Type B pancreatic cell (in vitro differentiated cells): ENCODE results near the gene ACTL7A. TPM values are rescaled to one million over a fixed set of nuclear protein-coding genes. Genes with fewer than 3 reads are reported as not detected.
"Not testable (repeated sequence)": the region's sequence is repeated elsewhere in the genome, so short reads cannot be mapped to it uniquely, and the experiment has no call there.

Experiments
- DNase-seq: peaks from one replicate; pipeline ENCODE4 v3.0.0; 2021; ENCODE audit warnings: mixed read lengths; ENCODE audit not compliant: unreplicated experiment; ENCODE audit errors: extremely low spot score
- H3K27ac Mint-ChIP-seq: 2 replicates; pipeline ENCODE4 v1.8.0; 2021; ENCODE audit warnings: mild to moderate bottlenecking, mixed read lengths
- H3K27me3 Mint-ChIP-seq: 2 replicates; pipeline ENCODE4 v1.8.0; 2021; ENCODE audit warnings: mixed read lengths
- H3K36me3 Mint-ChIP-seq: 2 replicates; pipeline ENCODE4 v1.8.0; 2021; ENCODE audit warnings: mixed read lengths
- H3K4me1 Mint-ChIP-seq: one replicate; pipeline ENCODE4 v1.8.0; 2021; ENCODE audit warnings: mixed read lengths; ENCODE audit not compliant: unreplicated experiment
- H3K4me3 Mint-ChIP-seq: 2 replicates; pipeline ENCODE4 v1.8.0; 2021; ENCODE audit warnings: mild to moderate bottlenecking, mixed read lengths
- H3K9me3 Mint-ChIP-seq: 2 replicates; pipeline ENCODE4 v1.8.0; 2021; ENCODE audit warnings: mixed read lengths
- total RNA-seq: library from RNA; stranded (reverse); gene quantifications from 2 replicates; pipeline ENCODE4 v1.2.1, GENCODE V29; 2021; ENCODE audit warnings: low replicate concordance
- TF ChIP-seq, protein P1 (sequence below): fragments of 200-600 bp; sonication (generic); conservative IDR thresholded peaks from 2 replicates; pipeline ENCODE4 v1.5.0; 2021; ENCODE audit warnings: antibody characterized with exemption, mild to moderate bottlenecking

Gene ACTL7A
- total RNA-seq, 1 donor from 2014 or later: not detected

DNA sequence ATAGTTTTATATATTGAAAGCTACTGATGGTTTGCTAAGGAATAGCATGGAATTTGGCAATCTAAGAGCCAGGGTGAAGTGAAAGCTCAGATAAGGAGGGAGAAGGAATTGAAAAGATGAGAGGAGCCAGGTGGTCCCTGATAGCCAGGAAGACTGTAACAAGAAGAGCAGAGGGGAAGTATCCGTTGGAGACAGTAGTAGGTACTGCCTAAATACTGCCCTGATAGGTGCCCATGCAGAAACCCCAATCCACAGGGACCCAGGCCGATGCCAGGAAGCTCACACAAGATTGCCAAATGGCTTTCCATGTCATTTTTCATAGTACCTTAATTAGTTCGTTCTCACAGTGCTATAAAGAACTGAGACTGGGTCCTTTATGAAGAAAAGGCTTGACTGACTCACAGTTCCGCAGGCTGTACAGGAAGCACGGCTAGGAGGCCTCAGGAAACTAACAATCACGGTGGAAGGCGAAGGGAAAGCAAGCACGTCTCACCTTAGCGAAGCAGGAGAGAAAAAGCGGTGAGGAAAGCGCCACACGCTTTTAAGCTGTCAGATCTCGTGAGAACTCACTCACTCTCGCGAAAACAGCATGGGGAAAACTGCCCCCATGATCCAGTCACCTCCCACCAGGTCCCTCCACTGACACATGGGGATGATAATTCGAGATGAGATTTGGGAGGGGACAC lies 19.3 kb upstream of the ACTL7A start:
- Mint-ChIP-seq H3K9me3 (no peaks in the 10 kb centered on the region), H3K27me3 (peaks cover 7% of the 10 kb centered on the region), H3K27ac (no peak overlapping the region), H3K4me1 (peaks cover 13% of the 10 kb centered on the region), H3K36me3 (no peaks in the 10 kb centered on the region), H3K4me3 (no peak overlapping the region)
- no peak for DNase-seq
- TF ChIP-seq, protein P1, sequence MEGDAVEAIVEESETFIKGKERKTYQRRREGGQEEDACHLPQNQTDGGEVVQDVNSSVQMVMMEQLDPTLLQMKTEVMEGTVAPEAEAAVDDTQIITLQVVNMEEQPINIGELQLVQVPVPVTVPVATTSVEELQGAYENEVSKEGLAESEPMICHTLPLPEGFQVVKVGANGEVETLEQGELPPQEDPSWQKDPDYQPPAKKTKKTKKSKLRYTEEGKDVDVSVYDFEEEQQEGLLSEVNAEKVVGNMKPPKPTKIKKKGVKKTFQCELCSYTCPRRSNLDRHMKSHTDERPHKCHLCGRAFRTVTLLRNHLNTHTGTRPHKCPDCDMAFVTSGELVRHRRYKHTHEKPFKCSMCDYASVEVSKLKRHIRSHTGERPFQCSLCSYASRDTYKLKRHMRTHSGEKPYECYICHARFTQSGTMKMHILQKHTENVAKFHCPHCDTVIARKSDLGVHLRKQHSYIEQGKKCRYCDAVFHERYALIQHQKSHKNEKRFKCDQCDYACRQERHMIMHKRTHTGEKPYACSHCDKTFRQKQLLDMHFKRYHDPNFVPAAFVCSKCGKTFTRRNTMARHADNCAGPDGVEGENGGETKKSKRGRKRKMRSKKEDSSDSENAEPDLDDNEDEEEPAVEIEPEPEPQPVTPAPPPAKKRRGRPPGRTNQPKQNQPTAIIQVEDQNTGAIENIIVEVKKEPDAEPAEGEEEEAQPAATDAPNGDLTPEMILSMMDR: no peak

DNA sequence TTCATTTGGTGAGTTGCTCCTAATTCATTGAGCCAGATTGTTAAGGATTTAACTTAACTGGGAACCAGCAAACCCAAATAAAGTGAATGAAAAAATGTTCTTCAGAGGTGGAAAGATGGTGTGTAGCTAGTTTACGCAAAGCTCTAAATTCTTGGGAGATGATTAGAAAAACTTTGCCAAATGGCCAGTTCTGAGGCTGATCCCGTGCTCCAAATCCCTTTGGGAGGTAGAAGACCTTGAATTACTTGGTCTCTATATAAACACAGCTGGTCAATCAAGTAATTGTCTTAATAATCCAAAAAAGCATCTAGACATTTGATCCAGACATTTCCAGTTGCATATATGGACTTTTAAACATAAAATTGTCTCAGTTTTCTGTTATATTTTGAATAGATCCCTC lies 17.7 kb upstream of the ACTL7A start:
- TF ChIP-seq, protein P1: no peak
- Mint-ChIP-seq H3K9me3 (no peaks in the 10 kb centered on the region), H3K36me3 (no peaks in the 10 kb centered on the region), H3K27me3 (peaks cover 10% of the 10 kb centered on the region), H3K27ac (no peak overlapping the region), H3K4me3 (no peak overlapping the region), H3K4me1 (peaks cover 13% of the 10 kb centered on the region)
- DNase-seq: no peak

DNA sequence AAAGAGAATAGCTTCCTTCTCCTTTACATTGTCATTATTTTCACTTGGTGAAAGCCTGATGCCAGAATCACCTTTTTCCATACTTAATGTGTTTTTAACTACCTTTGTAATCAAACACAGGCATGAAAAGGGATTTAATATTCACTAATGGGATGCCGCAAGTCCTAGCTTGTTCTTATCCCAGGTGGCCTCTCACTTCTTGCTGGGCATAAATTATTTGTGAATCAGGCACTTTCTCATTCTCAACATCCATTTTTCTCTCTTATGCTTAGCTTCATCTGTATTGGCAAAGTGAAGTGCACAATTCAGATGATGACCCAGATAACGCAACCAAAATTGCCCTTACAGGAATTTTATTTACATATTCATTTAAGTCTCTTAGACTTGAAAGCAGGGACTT lies 17.2 kb upstream of the ACTL7A start:
- DNase-seq: no peak
- H3K27ac Mint-ChIP-seq: no peak overlapping the region

DNA sequence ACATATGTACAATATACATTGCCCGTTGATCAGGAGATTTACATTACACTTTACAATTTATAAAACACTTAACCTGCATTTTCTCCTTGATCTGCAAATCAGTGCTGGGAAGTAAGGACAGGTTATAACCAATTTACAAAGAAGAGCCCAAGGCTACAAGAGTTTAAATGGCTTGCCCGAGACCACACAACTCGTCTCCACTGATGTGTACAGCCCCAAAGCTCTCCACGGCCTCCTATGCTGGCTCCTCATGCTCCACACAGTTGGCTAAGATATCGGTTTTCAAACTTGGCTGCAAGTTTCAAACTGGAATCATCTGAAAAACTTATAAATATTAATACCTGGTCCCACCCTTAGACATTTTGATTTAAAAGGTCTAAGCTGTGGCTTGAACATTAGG lies 16.6 kb upstream of the ACTL7A start:
- TF ChIP-seq, protein P1: no peak
- Mint-ChIP-seq H3K4me3 (no peak overlapping the region), H3K36me3 (no peaks in the 10 kb centered on the region), H3K9me3 (no peaks in the 10 kb centered on the region), H3K27me3 (peaks cover 10% of the 10 kb centered on the region), H3K4me1 (peaks cover 13% of the 10 kb centered on the region), H3K27ac (no peak overlapping the region)
- DNase-seq: no peak

More for the DNA sequence above, 17.2 kb upstream of the ACTL7A start:
- H3K4me1 Mint-ChIP-seq: peaks cover 13% of the 10 kb centered on the region
- TF ChIP-seq, protein P1: no peak
- H3K36me3 Mint-ChIP-seq: no peaks in the 10 kb centered on the region
- peaks cover 10% of the 10 kb centered on the region for H3K27me3 Mint-ChIP-seq
- H3K9me3 Mint-ChIP-seq: no peaks in the 10 kb centered on the region
- no peak overlapping the region for H3K4me3 Mint-ChIP-seq

DNA sequence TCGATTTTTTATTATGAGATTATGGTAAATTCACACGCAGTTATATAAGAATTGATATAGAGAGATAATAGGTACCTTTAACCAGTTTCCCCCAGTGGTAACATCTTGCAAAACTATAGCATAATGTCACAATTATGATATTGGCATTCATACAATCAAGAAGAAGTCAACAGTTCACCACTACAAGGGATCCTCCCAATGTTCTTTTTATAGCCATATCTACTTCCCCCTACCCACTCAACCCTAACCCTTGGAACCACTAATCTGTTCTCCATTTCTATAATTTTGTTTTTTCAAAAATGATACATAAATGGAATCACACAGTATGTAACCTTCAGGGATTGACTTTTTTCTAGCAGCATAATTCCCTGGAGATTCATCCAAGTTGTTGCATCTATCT lies 16.1 kb upstream of the ACTL7A start:
- H3K4me1 Mint-ChIP-seq: peaks cover 13% of the 10 kb centered on the region
- H3K27me3 Mint-ChIP-seq: peaks cover 8% of the 10 kb centered on the region
- H3K4me3 Mint-ChIP-seq: no peak overlapping the region
- TF ChIP-seq, protein P1: no peak
- H3K9me3 Mint-ChIP-seq: no peaks in the 10 kb centered on the region
- H3K36me3 Mint-ChIP-seq: no peaks in the 10 kb centered on the region
- DNase-seq: no peak
- no peak overlapping the region for H3K27ac Mint-ChIP-seq

DNA sequence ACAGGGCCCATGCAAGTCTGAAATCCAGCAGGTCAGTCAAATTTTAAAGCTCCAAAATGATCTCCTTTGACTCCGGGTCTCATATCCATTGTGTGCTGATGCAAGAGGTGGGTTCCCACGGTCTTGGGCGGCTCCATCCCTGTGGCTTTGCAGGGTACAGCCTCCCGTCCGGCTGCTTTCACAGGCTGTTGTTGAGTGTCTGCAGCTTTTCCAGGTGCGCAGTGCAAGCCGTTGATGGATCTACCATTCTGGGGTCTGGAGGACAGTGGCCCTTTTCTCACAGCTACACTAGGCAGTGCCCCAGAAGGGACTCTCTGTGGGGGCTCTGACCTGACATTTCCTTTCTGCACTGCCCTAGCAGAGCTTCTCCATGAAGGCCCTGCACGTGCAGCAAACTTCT lies 13.8 kb upstream of the ACTL7A start:
- not testable (repeated sequence) for DNase-seq, H3K27ac Mint-ChIP-seq, H3K36me3 Mint-ChIP-seq, H3K9me3 Mint-ChIP-seq, H3K4me3 Mint-ChIP-seq
- H3K27me3 Mint-ChIP-seq: peaks cover 11% of the 10 kb centered on the region
- H3K4me1 Mint-ChIP-seq: peaks cover 13% of the 10 kb centered on the region
